ENCODE measurements around the gene CARMIL1. TPM values are rescaled to one million over a fixed set of nuclear protein-coding genes. Genes with fewer than 3 reads are reported as not detected.

CARMIL1 gene
- total RNA-seq, 2 experiments from 2014 or later, result 3.6 to 4.1 TPM

- no peaks in the 10 kb centered on the region for H3K36me3 Mint-ChIP-seq (ENCODE audit: low read depth)
- POLR2A ChIA-PET, result interaction anchor here (1.2 kb wide), 1 partner anchor 224 kb away, joined by 5 read pairs; no protein-coding TSS in a partner anchor
- intact Hi-C loops (cut with micrococcal nuclease), result no loop called here
- H3K9me3 Mint-ChIP-seq, result no peaks in the 10 kb centered on the region
- H3K4me1 Mint-ChIP-seq (ENCODE audit: low read depth), result peaks cover 7% of the 10 kb centered on the region
- ATAC-seq, result no peak
- no peak overlapping the region for H3K27ac Mint-ChIP-seq
- no peak overlapping the region for H3K4me3 Mint-ChIP-seq
- TF ChIP-seq CTCF (IDR thresholded peaks at IDR 0.05), result no peak
- DNase-seq, result no peak
- CTCF ChIA-PET, result interaction anchor here (0.6 to 3.4 kb wide), 53 partner anchors 9 to 272 kb away, joined by 3 to 123 read pairs (median 5); partner anchors contain the start of gene CARMIL1
- H3K27me3 Mint-ChIP-seq, result no peaks in the 10 kb centered on the region
These were observed 210.2 kb downstream of the CARMIL1 start for GRCh38 chr6:25489399-25489798.

- POLR2A ChIA-PET, result interaction anchor here (1.1 to 1.2 kb wide), 2 partner anchors 218 to 225 kb away, joined by 4 to 5 read pairs; no protein-coding TSS in a partner anchor
- H3K27ac Mint-ChIP-seq, result no peak overlapping the region
These were observed 211.0 kb downstream of the CARMIL1 start for GRCh38 chr6:25490018-25490801.

GRCh38 chr6:25492951-25493350, 213.8 kb downstream of the CARMIL1 start:
- POLR2A ChIA-PET, result no interaction called here
- no peak for TF ChIP-seq CTCF (IDR thresholded peaks at IDR 0.05)
- intact Hi-C loops (cut with micrococcal nuclease), result no loop called here
- no peaks in the 10 kb centered on the region for H3K27me3 Mint-ChIP-seq
- no peaks in the 10 kb centered on the region for H3K36me3 Mint-ChIP-seq (ENCODE audit: low read depth)
- H3K27ac Mint-ChIP-seq, result no peak overlapping the region
- H3K4me3 Mint-ChIP-seq, result no peak overlapping the region
- H3K4me1 Mint-ChIP-seq (ENCODE audit: low read depth), result peaks cover 7% of the 10 kb centered on the region
- H3K9me3 Mint-ChIP-seq, result no peaks in the 10 kb centered on the region
- CTCF ChIA-PET, result interaction anchor here (1.0 kb wide), 1 partner anchor 227 kb away, joined by 3 read pairs; no protein-coding TSS in a partner anchor
- ATAC-seq (no peak), DNase-seq (no peak)

More at GRCh38 chr6:25490018-25490801, 211.0 kb downstream of the CARMIL1 start:
- CTCF ChIA-PET, result interaction anchor here (0.6 to 3.4 kb wide), 68 partner anchors 9 to 273 kb away, joined by 3 to 123 read pairs (median 4); partner anchors contain the start of gene CARMIL1
- H3K9me3 Mint-ChIP-seq, result no peaks in the 10 kb centered on the region
- peak; percentile 96 for ATAC-seq
- no peaks in the 10 kb centered on the region for H3K36me3 Mint-ChIP-seq (ENCODE audit: low read depth)
- no peak overlapping the region for H3K4me3 Mint-ChIP-seq
- DNase-seq, result peak; percentile 81
- H3K4me1 Mint-ChIP-seq (ENCODE audit: low read depth), result peaks cover 7% of the 10 kb centered on the region
- intact Hi-C loops (cut with micrococcal nuclease), result loop anchor here (1.0 kb wide), 1 partner anchor 225 kb away; no protein-coding TSS in a partner anchor
- TF ChIP-seq CTCF (IDR thresholded peaks at IDR 0.05), result peak; percentile 86
- no peaks in the 10 kb centered on the region for H3K27me3 Mint-ChIP-seq

- H3K9me3 Mint-ChIP-seq, result no peaks in the 10 kb centered on the region
- peaks cover 7% of the 10 kb centered on the region for H3K4me1 Mint-ChIP-seq (ENCODE audit: low read depth)
- ChIA-PET CTCF (interaction anchor here (0.7 to 1.5 kb wide), 2 partner anchors 229 to 271 kb away, joined by 3 to 11 read pairs; no protein-coding TSS in a partner anchor), POLR2A (interaction anchor here (0.7 kb wide), 1 partner anchor 13 kb away, joined by 3 read pairs; no protein-coding TSS in a partner anchor)
- no peak for TF ChIP-seq CTCF (IDR thresholded peaks at IDR 0.05)
- DNase-seq (no peak), ATAC-seq (no peak)
- H3K27me3 Mint-ChIP-seq, result no peaks in the 10 kb centered on the region
- no peak overlapping the region for H3K27ac Mint-ChIP-seq
- intact Hi-C loops (cut with micrococcal nuclease), result no loop called here
- no peaks in the 10 kb centered on the region for H3K36me3 Mint-ChIP-seq (ENCODE audit: low read depth)
- no peak overlapping the region for H3K4me3 Mint-ChIP-seq
These were observed 215.3 kb downstream of the CARMIL1 start for GRCh38 chr6:25494469-25494868.

All from activated CD8-positive, alpha-beta T cell treated with anti-CD3 and anti-CD28 coated beads for 36 hours (primary cell).